H4 (cell line): ENCODE data around the gene C5orf15. TPM values are rescaled to one million over a fixed set of nuclear protein-coding genes. Genes with fewer than 3 reads are reported as not detected.
A peak's percentile ranks its signal among the peaks of the same experiment; 100 is the strongest.
"Not testable (repeated sequence)": the region's sequence is repeated elsewhere in the genome, so short reads cannot be mapped to it uniquely, and the experiment has no call there.

ENCODE experiments used
- DNase-seq: peaks from one replicate; pipeline ENCODE4 v3.0.0-alpha.2; 2015; ENCODE audit warnings: low spot score
- total RNA-seq: library from RNA; depleted of rRNA; stranded (reverse); fragments of >200 nt; shearing (Covaris generic); gene quantifications from 2 replicates; pipeline ENCODE4 v1.2.3, GENCODE V29; 2014

The C5orf15 gene
- total RNA-seq, 1 experiment from 2014 or later = 166 TPM

DNA sequence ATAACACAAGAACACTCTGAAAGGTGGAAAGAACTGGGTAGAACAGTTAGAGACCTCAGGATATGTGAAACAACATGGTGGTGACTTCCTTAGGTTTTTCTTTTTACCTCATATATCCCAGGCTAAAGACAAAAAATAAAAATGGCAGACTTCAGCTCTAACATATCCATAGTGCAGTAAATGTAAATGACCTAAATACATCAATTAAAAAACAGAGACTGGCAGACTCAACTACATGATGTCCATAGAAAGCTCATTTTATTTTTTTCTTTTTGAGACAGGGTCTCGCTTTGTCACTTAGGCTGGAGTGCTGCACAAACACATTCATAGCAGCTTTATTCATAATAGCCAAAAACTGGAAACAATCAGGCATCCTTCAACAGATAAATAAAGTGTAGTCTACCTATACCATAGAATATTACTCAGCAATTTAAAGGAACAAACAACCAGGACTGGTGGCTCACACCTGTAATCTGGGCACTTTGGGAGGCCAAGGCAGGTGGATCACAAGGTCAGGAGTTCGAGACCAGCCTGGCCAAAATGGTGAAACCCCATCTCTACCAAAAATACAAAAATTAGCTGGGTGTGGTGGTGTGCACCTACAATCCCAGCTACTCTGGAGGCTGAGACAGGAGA is 4.8 kb downstream of the C5orf15 start:
- DNase-seq = no peak

DNA sequence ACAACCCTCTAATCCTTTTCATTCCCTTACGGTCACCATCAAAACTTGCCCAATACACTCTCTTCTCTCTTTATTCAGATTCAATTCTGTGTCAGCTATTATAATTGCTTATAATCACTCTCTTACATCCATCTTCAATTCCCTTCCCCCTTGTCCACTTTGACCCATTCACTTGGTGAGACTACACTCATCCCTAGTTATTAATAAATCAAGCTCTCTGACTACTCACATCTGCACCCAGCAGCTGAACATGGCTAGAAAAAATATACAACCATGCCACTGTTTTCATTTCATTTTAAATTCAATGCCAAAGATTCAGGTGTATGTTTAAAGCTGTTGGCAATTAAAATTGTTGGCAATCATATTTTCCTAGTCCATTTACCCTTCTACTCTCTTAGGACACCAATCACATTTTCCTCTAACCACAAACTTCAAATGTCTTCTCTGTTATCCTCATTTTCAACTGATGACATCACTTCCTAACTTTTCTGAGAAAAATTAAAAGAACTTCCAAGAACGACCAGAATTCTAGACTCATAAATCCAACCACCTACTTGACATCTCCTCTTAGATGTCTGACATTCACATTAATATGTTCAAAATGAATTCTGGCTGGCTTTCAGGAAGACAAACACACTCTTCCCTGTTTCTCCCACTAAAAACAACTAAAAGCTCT is 5.5 kb downstream of the C5orf15 start:
- DNase-seq = no peak

DNA sequence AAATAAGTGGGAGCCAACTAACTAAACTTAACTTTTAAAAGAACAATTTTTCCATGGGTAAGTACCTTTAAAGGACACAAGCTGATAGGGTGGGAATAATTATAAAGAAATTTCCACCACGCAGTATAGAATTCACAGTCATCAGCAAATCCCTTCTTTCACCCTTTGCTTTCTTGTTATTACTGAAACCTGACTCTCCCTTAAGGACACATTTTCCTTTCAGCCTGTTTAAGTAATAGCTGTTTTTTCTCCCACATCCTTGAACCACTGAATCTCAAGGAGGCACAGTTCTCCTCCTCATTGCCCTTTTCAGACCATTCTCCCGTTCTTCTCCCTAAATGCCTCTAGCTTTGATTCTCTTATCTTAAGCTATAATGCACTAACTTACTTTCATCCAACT is 6.3 kb downstream of the C5orf15 start:
- no peak for DNase-seq

DNA sequence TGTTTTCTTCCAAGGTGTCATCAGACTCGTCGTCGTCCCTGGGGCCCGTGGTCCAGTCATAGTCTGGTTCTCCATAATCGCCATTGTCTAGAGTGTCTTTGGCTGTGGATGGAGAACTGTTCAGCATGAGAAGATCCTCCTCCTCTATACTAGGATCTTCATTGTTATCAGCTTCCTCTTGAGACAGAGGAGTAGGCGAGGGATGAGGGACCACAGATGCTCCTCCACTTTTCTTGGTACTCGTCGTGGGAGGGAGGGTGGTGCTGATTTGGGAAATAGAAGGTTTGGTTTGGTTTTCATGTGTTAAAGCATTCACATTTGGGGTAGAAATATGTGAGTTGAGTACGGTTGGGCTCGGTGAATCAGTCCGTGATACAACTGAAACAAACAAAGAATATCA is 8.8 kb downstream of the C5orf15 start:
- no peak for DNase-seq

DNA sequence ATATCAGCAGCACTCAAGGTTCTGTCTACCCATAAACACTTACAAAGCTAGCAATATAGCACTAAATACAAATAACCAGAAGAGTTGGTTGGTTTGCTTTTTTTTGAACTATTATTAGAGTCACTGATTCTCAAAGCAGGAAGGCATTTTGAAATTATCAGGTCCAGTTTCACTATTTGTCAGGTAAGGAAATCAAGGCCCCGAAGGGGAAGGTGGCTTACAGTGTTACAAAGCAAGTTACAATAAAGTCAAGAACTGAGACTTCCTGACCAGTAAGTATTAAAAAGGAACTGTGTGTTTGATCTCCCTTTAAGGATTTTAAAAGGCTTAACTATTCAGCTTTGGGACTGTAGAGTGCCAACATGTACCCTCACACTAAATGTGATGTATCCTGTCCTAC is 10.8 kb downstream of the C5orf15 start:
- no peak for DNase-seq

DNA sequence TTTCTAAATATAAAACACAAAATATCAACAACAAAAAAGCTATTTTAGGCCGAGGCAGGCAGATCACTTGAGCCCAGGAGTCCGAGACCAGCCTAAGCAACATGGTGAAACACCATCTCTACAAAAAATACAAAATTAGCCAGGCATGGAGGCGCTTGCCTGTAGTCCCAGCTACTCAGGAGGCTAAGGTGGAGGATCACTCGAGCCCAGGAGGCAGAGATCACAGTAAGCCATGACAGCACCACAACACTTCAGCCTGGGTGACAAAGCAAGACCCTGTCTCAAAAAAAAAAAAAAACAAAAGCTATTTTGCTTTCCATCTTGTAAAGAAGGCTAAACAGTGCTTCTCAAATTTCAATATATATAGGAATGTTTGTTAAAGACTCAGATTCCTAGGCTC is 11.3 kb downstream of the C5orf15 start:
- no peak for DNase-seq

DNA sequence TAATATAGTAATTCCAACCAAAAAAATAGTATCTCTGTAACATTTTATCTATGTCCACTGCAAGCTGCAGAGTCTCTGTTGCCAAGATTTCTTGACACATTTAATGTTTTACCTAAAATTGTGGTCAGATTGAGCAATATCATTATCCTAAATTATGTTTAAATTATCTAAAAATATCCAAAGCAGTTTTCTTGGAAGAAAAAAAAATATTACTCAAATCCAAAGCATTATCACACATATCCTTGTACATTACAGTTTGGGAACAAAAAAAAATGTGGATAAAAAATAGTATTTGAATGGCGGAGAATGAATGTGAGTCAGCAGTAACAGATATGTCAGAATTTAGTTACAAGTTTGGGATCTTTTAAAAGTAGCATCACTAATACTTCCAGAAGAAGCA is 12.2 kb downstream of the C5orf15 start:
- not testable (repeated sequence) for DNase-seq

DNA sequence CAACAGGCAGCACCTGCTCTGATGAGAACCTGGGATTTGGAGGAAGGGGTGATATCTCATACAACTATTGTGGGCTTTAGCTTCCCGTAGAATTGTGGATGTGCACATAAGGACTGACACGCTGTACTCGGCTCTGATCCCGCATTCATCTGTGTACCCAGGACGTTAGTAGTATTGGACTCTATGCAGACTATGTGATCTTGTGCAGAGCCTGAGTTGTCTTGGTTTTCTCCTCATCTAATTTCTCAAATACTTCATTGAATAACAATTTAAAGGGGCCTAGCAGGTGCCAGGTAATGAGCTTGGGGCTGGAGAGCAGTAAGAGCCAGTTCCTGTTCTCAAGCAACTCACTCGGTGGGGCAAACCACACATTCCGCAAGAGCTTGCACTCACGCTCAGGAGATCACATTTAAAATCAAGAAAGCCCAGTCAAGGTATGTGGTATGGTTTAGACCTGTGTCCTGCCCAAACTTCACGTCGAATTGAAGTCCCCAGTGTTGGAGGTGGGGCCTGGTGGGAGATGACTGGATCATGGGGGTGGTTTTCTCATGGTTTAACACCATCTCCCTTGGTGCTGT is 14.8 kb downstream of the C5orf15 start:
- no peak for DNase-seq

DNA sequence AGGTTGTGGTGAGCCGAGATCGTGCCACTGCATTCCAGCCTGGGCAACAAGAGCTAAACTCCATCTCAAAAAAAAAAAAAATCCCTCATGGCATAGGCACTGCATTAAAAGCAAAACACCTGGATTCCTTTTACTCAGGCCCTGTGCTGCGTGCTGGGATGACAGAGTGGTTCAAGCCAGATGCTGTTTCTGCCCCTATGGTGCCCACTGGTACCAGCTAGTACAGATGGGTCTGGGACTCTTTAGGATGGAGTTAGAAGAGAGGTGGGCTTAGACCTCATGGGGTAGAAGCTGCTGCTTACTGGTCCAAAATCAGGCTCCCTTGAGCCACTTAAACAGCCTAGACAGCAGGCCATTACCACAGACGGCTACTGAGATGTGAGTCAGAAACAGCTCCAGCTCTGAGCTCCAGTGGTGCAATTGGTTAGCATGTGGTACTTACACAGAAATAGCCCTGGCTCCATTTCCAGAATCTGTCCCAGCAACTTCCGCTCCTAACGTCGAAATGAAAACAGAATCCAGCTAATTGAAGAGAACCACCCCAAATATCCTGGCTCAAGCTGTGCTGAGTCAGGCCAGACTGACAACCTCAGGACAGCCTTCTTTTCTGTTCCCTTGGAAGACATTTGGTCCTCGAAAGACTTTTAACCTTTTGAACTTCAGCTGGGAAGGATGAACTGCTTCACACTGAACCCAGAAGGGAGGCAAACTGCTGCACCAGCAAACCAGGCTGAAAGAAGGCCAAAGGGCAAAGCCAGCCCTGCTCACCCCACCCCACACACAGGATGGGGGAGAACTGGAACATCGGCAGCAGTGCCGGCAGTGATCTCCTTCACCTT is 15.5 kb downstream of the C5orf15 start:
- DNase-seq = peak; percentile 81

DNA sequence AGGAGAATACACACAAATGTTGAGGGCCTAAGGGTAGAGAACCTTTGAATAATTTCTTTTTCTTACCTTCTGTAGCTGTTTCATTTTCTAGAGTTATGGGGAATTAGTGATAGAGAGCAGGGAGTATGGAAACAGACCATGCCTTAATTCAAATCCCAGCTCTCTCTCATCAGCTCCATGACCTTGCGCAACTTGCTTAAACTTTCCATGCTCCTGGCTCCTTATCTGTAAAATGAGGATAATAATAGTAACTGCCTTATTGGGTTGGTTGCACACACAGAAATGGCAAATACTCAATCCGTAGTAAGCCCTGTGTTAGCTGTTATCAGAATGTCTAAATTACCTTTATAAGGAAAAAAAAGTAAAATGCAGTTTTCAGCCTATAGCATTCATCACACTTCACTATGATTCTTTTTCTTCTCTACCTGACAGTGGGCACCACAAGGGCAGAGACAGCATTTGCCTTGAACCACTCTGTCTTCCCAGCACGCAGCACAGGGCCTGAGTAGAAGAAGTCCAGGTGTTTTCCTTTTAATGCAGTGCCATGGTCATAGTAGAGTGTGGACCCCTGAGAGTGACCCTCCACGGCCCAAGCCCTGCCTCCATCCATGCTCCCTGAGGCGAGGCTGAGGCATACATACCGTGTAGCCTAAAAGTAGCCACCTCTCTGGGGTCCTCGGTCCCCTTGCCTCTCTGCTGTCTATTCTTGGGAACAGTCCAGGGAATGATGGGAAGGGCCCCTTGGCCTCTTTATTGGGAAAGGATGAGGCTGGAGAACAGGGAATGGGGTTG is 17.4 kb downstream of the C5orf15 start:
- no peak for DNase-seq

DNA sequence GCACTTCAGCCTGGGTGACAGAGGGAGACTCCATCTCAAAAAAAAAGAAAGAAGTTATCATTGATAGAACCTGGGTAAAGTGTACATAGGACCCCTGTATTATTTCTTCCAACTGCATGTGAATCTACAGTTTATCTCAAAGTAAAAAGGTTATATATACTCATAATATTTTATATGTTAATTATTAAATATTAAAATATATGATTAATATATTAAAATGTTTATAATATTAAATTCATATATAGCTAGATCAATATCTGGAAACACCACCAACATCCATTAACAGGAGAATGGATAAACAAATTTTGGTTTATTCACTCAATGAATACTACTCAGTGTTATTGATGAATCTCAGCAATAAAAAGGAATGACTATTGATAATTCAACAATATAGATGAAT is 19.7 kb downstream of the C5orf15 start:
- DNase-seq = no peak

DNA sequence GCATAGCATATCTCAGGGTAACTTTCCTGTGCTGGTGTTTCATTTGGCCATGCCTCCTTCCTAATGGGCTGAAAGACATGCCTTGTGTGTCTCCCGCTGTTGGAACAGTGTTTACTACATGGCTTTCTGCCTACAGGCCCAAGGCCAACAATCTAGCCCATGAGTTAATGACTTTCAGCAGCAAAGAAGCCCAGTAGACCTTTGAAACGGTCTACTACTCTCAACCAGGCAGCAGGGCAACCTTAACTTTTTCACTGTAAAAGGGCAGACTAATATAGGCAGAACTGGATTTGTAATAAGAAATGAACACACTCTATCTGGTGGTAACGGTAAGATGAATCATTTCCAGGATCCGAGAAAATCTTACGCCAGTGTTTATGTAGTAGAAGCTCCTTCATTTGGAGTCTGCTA is 21.0 kb downstream of the C5orf15 start:
- no peak for DNase-seq

DNA sequence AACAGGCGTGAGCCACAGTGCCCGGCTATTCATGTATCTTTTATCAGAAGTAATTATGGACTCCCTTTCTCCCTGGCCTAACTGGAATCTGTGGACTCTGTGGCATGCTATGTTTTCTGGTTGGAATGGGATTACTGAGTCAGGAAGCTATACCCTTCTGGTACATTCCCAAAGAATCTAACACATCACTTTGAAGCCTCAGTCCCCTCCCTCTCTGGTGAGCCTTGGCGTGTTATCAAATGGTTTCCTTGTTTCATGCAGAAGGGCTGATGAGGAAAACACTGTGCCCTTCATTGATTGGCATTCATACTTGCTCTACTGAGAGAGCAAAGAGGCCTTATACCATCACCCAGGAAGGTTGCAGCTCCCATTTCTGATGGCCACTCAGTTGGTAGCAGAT is 22.9 kb downstream of the C5orf15 start:
- no peak for DNase-seq

DNA sequence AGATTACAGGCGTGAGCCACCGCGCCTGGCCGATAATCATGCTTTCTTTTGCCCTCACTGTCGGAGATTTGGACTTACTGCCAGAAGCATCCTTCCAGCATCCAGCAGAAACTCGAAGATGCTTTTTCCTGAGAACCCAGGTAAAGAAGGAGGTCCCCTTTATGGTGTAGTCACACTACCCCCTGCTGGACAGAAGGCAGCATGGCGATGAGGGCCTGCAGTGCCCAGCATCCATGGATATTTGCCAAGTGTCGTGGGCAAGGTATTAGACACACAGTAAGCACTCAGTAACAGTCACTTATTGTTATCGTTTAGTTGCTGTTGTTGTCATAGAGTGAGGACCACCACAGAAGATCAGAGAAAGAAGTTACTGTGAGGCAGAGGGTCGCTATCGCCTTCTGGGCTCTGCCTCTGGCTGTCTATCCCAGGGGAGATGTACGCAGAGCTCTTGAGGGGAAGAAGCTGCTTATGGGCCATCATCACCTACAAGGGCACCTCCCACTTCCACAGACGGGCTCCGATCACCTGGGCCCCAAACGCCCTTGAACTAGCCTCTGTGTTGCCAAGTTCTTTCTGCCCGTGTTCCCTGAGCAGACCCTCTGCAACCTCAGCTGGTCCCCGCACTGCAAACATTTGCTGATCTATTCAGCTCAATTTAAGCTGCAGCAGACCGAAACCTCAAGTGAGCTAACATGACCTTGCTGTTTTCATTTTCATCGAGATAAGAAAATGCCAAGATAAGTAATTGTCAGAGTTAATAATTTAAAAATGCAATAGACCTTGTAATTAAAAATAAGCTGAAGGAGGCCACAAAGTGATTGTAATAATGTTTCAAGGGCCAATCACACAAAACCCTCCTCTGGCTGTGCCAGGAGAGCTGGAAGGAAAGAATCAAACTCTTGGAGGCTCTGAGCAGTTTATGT is 23.9 kb downstream of the C5orf15 start:
- DNase-seq = peak; percentile 80

DNA sequence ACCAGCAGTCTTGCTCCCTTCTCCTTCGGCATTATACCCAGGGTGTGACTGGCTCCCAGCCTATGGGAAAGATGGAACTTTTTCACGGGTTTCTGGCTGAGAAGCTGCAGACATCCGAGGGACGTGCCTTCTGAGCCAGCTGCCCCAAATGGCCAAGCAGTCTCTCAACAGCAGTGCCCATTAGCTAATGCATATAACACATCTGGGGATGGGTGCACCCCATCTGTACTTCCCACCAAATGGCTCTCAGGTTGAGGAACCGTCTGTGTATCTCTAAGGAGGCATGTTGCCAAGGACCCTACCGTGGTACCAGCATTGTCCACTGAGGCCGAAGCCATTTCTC is 25.0 kb downstream of the C5orf15 start:
- no peak for DNase-seq

DNA sequence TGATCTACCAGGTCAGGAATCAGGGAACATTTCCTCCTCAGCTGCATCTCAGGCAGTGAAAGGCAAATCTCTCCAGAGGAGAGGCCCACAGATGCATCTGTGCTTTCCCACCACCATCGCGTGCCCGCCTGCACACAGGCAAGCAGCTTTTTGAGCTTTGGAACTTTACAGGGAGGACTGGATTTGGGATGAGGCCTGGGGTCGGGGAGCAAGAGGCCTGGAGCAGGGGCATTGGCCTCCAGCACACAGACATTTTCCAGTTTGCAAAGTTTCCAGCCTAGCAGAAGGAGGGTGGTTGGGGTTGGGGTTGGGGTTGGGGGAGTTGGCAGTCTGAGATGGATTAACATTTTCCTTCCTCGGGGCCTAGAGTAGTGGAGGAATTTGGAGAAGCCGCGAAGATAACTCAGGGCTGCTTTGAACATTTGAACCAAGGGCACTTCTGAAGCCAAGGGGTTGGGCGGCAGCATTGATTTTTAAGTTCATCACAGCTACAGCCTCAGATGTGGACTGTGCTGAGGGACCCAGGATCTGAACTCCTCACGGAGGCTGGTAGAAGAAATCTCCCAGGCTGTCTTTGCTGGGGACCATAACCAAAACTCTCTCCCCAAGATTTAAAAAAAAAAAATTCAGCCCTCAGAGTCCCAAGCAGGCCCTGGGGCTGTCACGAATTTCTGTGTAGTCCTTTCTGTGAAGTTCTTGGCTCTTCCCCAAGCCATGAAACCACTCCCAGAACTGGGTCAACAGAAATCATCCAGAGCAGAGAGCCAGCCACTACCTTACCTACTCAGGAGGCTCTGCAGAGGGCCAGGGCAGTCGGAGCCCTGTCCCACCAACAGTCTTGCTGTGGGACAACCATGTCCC is 25.6 kb downstream of the C5orf15 start:
- no peak for DNase-seq

DNA sequence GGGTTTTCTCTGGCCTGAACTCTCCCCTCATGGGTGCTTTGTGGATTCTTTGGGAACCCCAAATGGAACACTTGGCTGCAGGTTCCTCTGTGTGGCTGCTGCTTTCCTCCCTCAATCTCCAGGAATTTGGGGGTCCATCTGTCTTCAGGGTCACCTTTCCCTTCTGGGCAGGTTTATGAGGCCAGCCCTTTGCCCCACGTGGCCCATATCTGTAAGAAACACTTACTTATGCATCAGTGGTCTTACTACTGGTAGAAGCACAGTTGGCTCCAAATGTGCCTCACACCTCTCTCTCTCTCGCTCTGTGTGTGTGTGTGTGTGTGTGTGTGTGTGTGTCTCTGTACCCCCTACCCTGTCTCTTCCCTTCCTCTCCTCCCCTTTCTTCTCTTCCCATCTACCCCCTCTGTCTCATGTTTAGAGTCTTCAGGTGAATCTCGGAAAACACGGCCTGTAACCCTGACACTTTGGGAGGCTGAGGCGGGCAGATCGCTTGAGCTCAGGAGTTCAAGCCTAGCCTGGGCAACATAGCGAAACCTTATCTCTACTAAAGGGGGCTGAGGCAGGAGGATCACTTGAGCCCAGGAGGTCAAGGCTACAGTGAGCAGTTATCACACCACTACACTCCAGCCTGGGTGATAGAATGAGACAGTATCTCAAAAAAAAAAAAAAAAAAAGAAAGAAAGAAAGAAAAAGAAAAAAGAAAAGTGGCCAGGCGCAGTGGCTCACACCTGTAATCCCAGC is 26.8 kb downstream of the C5orf15 start:
- no peak for DNase-seq

DNA sequence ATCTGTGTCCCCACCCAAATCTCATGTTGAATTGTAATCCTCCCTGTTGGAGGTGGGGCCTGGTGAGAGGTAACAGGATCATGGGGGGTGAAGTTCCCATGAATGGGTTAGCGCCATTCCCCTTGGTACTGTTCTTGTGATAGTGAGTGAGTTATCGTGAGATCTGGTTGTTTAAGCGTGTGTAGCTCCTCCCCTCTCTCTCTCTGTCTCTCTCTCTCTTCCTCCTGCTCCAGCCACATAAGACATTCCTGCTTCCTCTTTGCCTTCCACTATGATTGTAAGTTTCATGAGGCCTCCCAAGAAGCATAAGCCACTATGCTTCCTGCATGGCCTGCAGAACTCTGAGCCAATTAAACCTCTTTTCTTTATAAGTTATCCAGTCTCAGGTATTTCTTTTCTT is 28.8 kb downstream of the C5orf15 start:
- no peak for DNase-seq

DNA sequence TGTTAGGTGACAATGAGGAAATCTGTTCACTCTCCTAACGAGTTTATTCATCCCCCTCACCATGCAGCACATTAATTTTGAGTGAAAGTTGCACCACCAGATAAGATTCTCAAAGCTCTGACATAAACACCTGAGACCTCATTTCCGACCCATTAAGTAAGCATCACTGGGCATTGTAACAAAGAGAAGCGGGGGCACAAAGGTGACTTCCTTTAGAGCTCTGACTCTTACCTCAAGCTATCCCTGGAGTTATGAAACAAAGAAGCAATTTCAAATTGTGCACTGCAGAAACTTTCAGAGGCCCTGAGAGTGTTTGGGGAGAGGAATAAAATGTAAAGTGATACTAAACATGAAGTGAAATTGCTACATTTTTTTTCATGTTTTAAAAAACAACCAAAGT is 29.5 kb downstream of the C5orf15 start:
- DNase-seq = no peak
